Measurements from ENCODE around the gene ADAP2. TPM values are rescaled to one million over a fixed set of nuclear protein-coding genes. Genes with fewer than 3 reads are reported as not detected.
"Not testable (repeated sequence)": the region's sequence is repeated elsewhere in the genome, so short reads cannot be mapped to it uniquely, and the experiment has no call there.

ADAP2 gene
- total RNA-seq, 1 experiment from 2014 or later = 2.2 TPM

- H3K27ac Mint-ChIP-seq (ENCODE audit: low read depth, unreplicated experiment) = no peak overlapping the region
- H3K27me3 Mint-ChIP-seq (ENCODE audit: insufficient read depth, unreplicated experiment) = peaks cover 18% of the 10 kb centered on the region
- no peaks in the 10 kb centered on the region for H3K4me1 Mint-ChIP-seq (ENCODE audit: insufficient read depth, unreplicated experiment)
- H3K4me3 Mint-ChIP-seq (ENCODE audit: unreplicated experiment) = no peak overlapping the region
- BruUV-seq (replicated peaks) = no TSS peak
- H3K9me3 Mint-ChIP-seq (ENCODE audit: unreplicated experiment) = no peaks in the 10 kb centered on the region
- DNase-seq (ENCODE audit: unreplicated experiment) = no peak
- intact Hi-C loops (cut with micrococcal nuclease) = no loop called here
- TF ChIP-seq CTCF (IDR thresholded peaks at IDR 0.05; ENCODE audit: unreplicated experiment) = no peak
- ChIA-PET POLR2A (interaction anchor here (0.6 to 1.2 kb wide), 2 partner anchors 20 to 158 kb away, joined by 3 to 4 read pairs; no protein-coding TSS in a partner anchor), CTCF (interaction anchor here (0.7 to 1.6 kb wide), 4 partner anchors 25 to 287 kb away, joined by 3 to 4 read pairs (median 3); no protein-coding TSS in a partner anchor)
- no peaks in the 10 kb centered on the region for H3K36me3 Mint-ChIP-seq (ENCODE audit: insufficient read depth, unreplicated experiment)
Measured at GRCh38 chr17:30927756-30928155, 6.0 kb downstream of the ADAP2 start.

- no peak overlapping the region for H3K4me3 Mint-ChIP-seq (ENCODE audit: unreplicated experiment)
- no peaks in the 10 kb centered on the region for H3K36me3 Mint-ChIP-seq (ENCODE audit: insufficient read depth, unreplicated experiment)
- H3K9me3 Mint-ChIP-seq (ENCODE audit: unreplicated experiment) = no peaks in the 10 kb centered on the region
- POLR2A ChIA-PET = interaction anchor here (1.0 kb wide), 1 partner anchor 52 kb away, joined by 5 read pairs; no protein-coding TSS in a partner anchor
- H3K27ac Mint-ChIP-seq (ENCODE audit: low read depth, unreplicated experiment) = no peak overlapping the region
- H3K27me3 Mint-ChIP-seq (ENCODE audit: insufficient read depth, unreplicated experiment) = peaks cover 11% of the 10 kb centered on the region
- H3K4me1 Mint-ChIP-seq (ENCODE audit: insufficient read depth, unreplicated experiment) = no peaks in the 10 kb centered on the region
- DNase-seq (ENCODE audit: unreplicated experiment) = no peak
- intact Hi-C loops (cut with micrococcal nuclease) = no loop called here
- CTCF ChIA-PET = interaction anchor here (0.6 to 1.6 kb wide), 3 partner anchors 30 to 521 kb away, joined by 3 read pairs; no protein-coding TSS in a partner anchor
- BruUV-seq (replicated peaks) = no TSS peak
- TF ChIP-seq CTCF (IDR thresholded peaks at IDR 0.05; ENCODE audit: unreplicated experiment) = no peak
Measured at GRCh38 chr17:30928584-30928983, 6.8 kb downstream of the ADAP2 start.

- no peaks in the 10 kb centered on the region for H3K36me3 Mint-ChIP-seq (ENCODE audit: insufficient read depth, unreplicated experiment)
- no peak for TF ChIP-seq CTCF (IDR thresholded peaks at IDR 0.05; ENCODE audit: unreplicated experiment)
- H3K27me3 Mint-ChIP-seq (ENCODE audit: insufficient read depth, unreplicated experiment) = peaks cover 11% of the 10 kb centered on the region
- no peaks in the 10 kb centered on the region for H3K9me3 Mint-ChIP-seq (ENCODE audit: unreplicated experiment)
- no peak for DNase-seq (ENCODE audit: unreplicated experiment)
- H3K27ac Mint-ChIP-seq (ENCODE audit: low read depth, unreplicated experiment) = no peak overlapping the region
- no TSS peak for BruUV-seq (replicated peaks)
- no peaks in the 10 kb centered on the region for H3K4me1 Mint-ChIP-seq (ENCODE audit: insufficient read depth, unreplicated experiment)
- intact Hi-C loops (cut with micrococcal nuclease) = no loop called here
- ChIA-PET POLR2A (interaction anchor here (1.0 to 1.4 kb wide), 2 partner anchors 42 to 53 kb away, joined by 4 to 5 read pairs; partner anchors contain the start of gene RNF135), CTCF (interaction anchor here (0.6 to 1.6 kb wide), 2 partner anchors 31 to 520 kb away, joined by 3 read pairs; no protein-coding TSS in a partner anchor)
- no peak overlapping the region for H3K4me3 Mint-ChIP-seq (ENCODE audit: unreplicated experiment)
Measured at GRCh38 chr17:30929081-30929633, 7.4 kb downstream of the ADAP2 start.

GRCh38 chr17:30929861-30930260 lies 8.1 kb downstream of the ADAP2 start:
- CTCF ChIA-PET; intact Hi-C loops (cut with micrococcal nuclease); BruUV-seq (replicated peaks); H3K4me1 Mint-ChIP-seq (ENCODE audit: insufficient read depth, unreplicated experiment); H3K36me3 Mint-ChIP-seq (ENCODE audit: insufficient read depth, unreplicated experiment); H3K4me3 Mint-ChIP-seq (ENCODE audit: unreplicated experiment); H3K9me3 Mint-ChIP-seq (ENCODE audit: unreplicated experiment); H3K27ac Mint-ChIP-seq (ENCODE audit: low read depth, unreplicated experiment); DNase-seq (ENCODE audit: unreplicated experiment): not testable (repeated sequence)
- H3K27me3 Mint-ChIP-seq (ENCODE audit: insufficient read depth, unreplicated experiment) = peaks cover 11% of the 10 kb centered on the region
- POLR2A ChIA-PET = interaction anchor here (1.4 kb wide), 1 partner anchor 41 kb away, joined by 4 read pairs; the partner anchor contains the start of gene RNF135

All from MCF 10A (cell line).